K562 (cell line): ENCODE data around the gene ST6GALNAC3. TPM values are rescaled to one million over a fixed set of nuclear protein-coding genes. Genes with fewer than 3 reads are reported as not detected.

Experiments used
- ATAC-seq: fragments of 200-7000 bp; cut with Tn5 transposase; 3 replicates; pipeline ENCODE4 v1.9.1; 2020; ENCODE audit warnings: moderate library complexity
- BruUV-seq: library from RNA; stranded (reverse); fragments of 400-500 nt; replicated peaks from 2 replicates; lab custom pipeline; 2021; lab: Mats Ljungman, UMichigan
- CTCF ChIA-PET: fragments of 300-600 bp; formaldehyde crosslinking; extraction: SDS; loops from one replicate; lab custom pipeline; 2021; ENCODE audit warnings: low intra/inter-chr PET ratio; lab: Yijun Ruan, JAX
- POLR2A ChIA-PET: fragments of 300-600, 350-650 bp; sonication (Branson Sonifier 250); formaldehyde crosslinking; extraction: SDS; loops from one replicate; lab custom pipeline; 2021; ENCODE audit warnings: antibody characterized with exemption, inconsistent platforms; lab: Yijun Ruan, JAX
- DNase-seq, 4 experiments: peaks; one replicate each; pipeline versions ENCODE4 v3.0.0 to v3.0.0-alpha.2; 2011 to 2018; ENCODE audit warnings: low spot score in 3 of 4, mixed read lengths in 3 of 4; ENCODE audit errors: extremely low read depth in 1 of 4
- FAIRE-seq: peaks from 2 replicates; lab custom pipeline; 2011; peaks lifted over from hg19 to GRCh38; lab: Jason Lieb, UNC
- H2AFZ ChIP-seq: 2 replicates; pipeline ENCODE4 v1.6.0; 2011; ENCODE audit warnings: low read depth, low read length, control low read depth, inconsistent platforms
- H3K27ac ChIP-seq: fragments of 200-600 bp; 3 replicates; pipeline ENCODE4 v1.8.0; 2011; ENCODE audit warnings: low read depth, mild to moderate bottlenecking, control low read depth, inconsistent platforms, low read length, moderate library complexity, mixed read lengths; ENCODE audit errors: extremely low read depth
- H3K27me3 ChIP-seq, 2 experiments: fragments of 300-600 bp in 1 of 2; 2 replicates in 1 of 2; 3 replicates in 1 of 2; pipeline versions ENCODE4 v1.6.0 to v1.8.0; 2011; ENCODE audit warnings: inconsistent platforms in 2 of 2, low read length in 2 of 2, mild to moderate bottlenecking in 1 of 2, mixed read lengths in 1 of 2, moderate library complexity in 1 of 2; ENCODE audit not compliant: control insufficient read depth in 2 of 2, insufficient read depth in 2 of 2
- H3K36me3 ChIP-seq: fragments of 300-600 bp; 3 replicates; pipeline ENCODE4 v1.8.0; 2011; ENCODE audit warnings: mild to moderate bottlenecking, low read length, inconsistent platforms; ENCODE audit not compliant: control insufficient read depth, insufficient read depth
- H3K4me1 ChIP-seq, 2 experiments: fragments of 200-600 bp in 1 of 2; replicated peaks in 1 of 2; 2 replicates in 1 of 2; 3 replicates in 1 of 2; pipeline versions ENCODE4 v1.5.1 to v1.8.0; 2011; ENCODE audit warnings: inconsistent platforms in 2 of 2, low read length in 2 of 2, mild to moderate bottlenecking in 1 of 2, mixed read lengths in 1 of 2, moderate library complexity in 1 of 2; ENCODE audit not compliant: control insufficient read depth in 2 of 2, insufficient read depth in 2 of 2
- H3K4me2 ChIP-seq: 2 replicates; pipeline ENCODE4 v1.6.1; 2011; ENCODE audit warnings: low read length, control low read depth, inconsistent platforms, mixed read lengths; ENCODE audit not compliant: insufficient read depth
- H3K4me3 ChIP-seq: fragments of 200-600 bp; sonication (generic), shearing (Covaris generic); 2 replicates; pipeline ENCODE4 v1.5.1; 2016; ENCODE audit warnings: control low read depth, inconsistent platforms
- H3K79me2 ChIP-seq: fragments of 200-600 bp; 3 replicates; pipeline ENCODE4 v1.8.0; 2011; ENCODE audit warnings: low read length, inconsistent platforms; ENCODE audit not compliant: control insufficient read depth, insufficient read depth
- H3K9ac ChIP-seq, 2 experiments: 2 replicates each; pipeline versions ENCODE4 v1.6.0 to v1.6.1; 2011; ENCODE audit warnings: low read depth in 2 of 2, low read length in 2 of 2, control low read depth in 1 of 2, inconsistent platforms in 1 of 2, mild to moderate bottlenecking in 1 of 2, mixed read lengths in 1 of 2; ENCODE audit not compliant: insufficient read depth in 1 of 2
- H3K9me1 ChIP-seq: one replicate; pipeline ENCODE4 v1.6.0; 2011; ENCODE audit warnings: inconsistent platforms, mild to moderate bottlenecking, low read length, moderate library complexity; ENCODE audit not compliant: control insufficient read depth, insufficient read depth
- H3K9me3 ChIP-seq: replicated peaks from 2 replicates; pipeline ENCODE4 v1.5.1; 2011; ENCODE audit warnings: low read depth, low read length, inconsistent platforms; ENCODE audit not compliant: control insufficient read depth, insufficient read depth
- H4K20me1 ChIP-seq: replicated peaks from 2 replicates; pipeline ENCODE4 v1.6.1; 2011; ENCODE audit warnings: low read length, inconsistent platforms, mixed read lengths; ENCODE audit not compliant: control insufficient read depth, insufficient read depth
- E2F1 ChIP-seq: sonication (generic); formaldehyde crosslinking; IDR thresholded peaks from 2 replicates; pipeline ENCODE4 v1.8.1; 2023; ENCODE audit warnings: mild to moderate bottlenecking, missing genetic modification reagents, moderate library complexity
- FOXA3 ChIP-seq, 2 experiments: fragments of 450-650 bp in 1 of 2; sonication (generic) in 1 of 2; formaldehyde crosslinking; IDR thresholded peaks in 1 of 2; conservative IDR thresholded peaks in 1 of 2; 2 replicates each; pipeline versions ENCODE4 v1.4.0 to v1.8.0; 2020 to 2022; ENCODE audit warnings: mild to moderate bottlenecking in 2 of 2, missing genetic modification reagents in 1 of 2
- GTF2B ChIP-seq: IDR thresholded peaks from 2 replicates; pipeline ENCODE4 v1.6.1; 2011; ENCODE audit not compliant: insufficient read length; ENCODE audit errors: extremely low read depth
- ILK ChIP-seq: fragments of 450-650 bp; IDR thresholded peaks from 2 replicates; pipeline ENCODE4 v1.6.1; 2016; ENCODE audit warnings: missing genetic modification characterization, low read depth, mild to moderate bottlenecking, missing compliant biosample characterization, moderate library complexity, borderline replicate concordance
- JUNB ChIP-seq: fragments of 450-650 bp; formaldehyde crosslinking; conservative IDR thresholded peaks from 2 replicates; pipeline ENCODE4 v1.4.0; 2020; ENCODE audit warnings: mild to moderate bottlenecking
- NKRF ChIP-seq: fragments of 450-650 bp; IDR thresholded peaks from 2 replicates; pipeline ENCODE4 v1.6.1; 2016; ENCODE audit warnings: borderline replicate concordance
- NR4A1 ChIP-seq, 2 experiments: fragments of 250-450 bp in 1 of 2; fragments of 450-650 bp in 1 of 2; sonication (Bioruptor Pico) in 1 of 2; IDR thresholded peaks; 2 replicates each; pipeline versions ENCODE4 v1.4.0 to v1.6.1; 2016 to 2020; ENCODE audit warnings: mild to moderate bottlenecking in 2 of 2, missing compliant biosample characterization in 1 of 2, missing genetic modification characterization in 1 of 2, moderate library complexity in 1 of 2
- NUFIP1 ChIP-seq: fragments of 450-650 bp; IDR thresholded peaks from 2 replicates; pipeline ENCODE4 v1.6.1; 2018; ENCODE audit not compliant: partially characterized antibody
- TCF7L2 ChIP-seq: fragments of 150-350 bp; IDR thresholded peaks from 2 replicates; pipeline ENCODE4 v1.6.1; 2016; ENCODE audit warnings: low read depth, mild to moderate bottlenecking, low read length, moderate library complexity
- TGIF2 ChIP-seq: sonication (generic); formaldehyde crosslinking; IDR thresholded peaks from 2 replicates; pipeline ENCODE4 v1.8.1; 2022; ENCODE audit warnings: mild to moderate bottlenecking, missing genetic modification reagents, moderate library complexity
- YBX1 ChIP-seq: fragments of 450-650 bp; IDR thresholded peaks from 2 replicates; pipeline ENCODE4 v1.7.1; 2016; ENCODE audit warnings: mild to moderate bottlenecking
- ZNF23 ChIP-seq: fragments of 250-450 bp; sonication (Bioruptor Pico); IDR thresholded peaks from 2 replicates; pipeline ENCODE4 v1.4.0; 2020; ENCODE audit warnings: mild to moderate bottlenecking
- WGBS: fragments of 100-300 bp; shearing (Covaris generic); methylation state at CpG from one replicate; pipeline ENCODE4 v1.1.6; 2016; ENCODE audit warnings: low coverage, mixed read lengths; ENCODE audit not compliant: insufficient coverage; ENCODE audit errors: missing lambda C conversion rate; 5-methylcytosine and 5-hydroxymethylcytosine counted together
- in situ Hi-C: fragments of 300-500 bp; cut with MboI; formaldehyde crosslinking; loops from 4 replicates; pipeline ENCODE4 v1.15.0; 2018; ENCODE audit warnings: inconsistent platforms, mixed read lengths
- intact Hi-C: fragments of 100-400 bp; cut with micrococcal nuclease; formaldehyde crosslinking; loops from 2 replicates; pipeline ENCODE4 v1.14.2; 2022
- polyA plus RNA-seq, 8 experiments: library from polyadenylated mRNA; depleted of rRNA in 4 of 8; stranded (reverse) in 5 of 8; unstranded in 3 of 8; fragments of >200 nt; fragmentation: Nextera tagmentation in 2 of 8; fragmentation: Illumina TruSeq in 1 of 8; extraction: Ambion mirVana in 2 of 8; extraction: Trizol in 1 of 8; gene quantifications; 2 replicates each; pipeline versions ENCODE4 v1.2.1 to v1.2.3, GENCODE V29; 2011 to 2014; ENCODE audit warnings: inconsistent platforms in 1 of 8, missing spikeins in 1 of 8
- total RNA-seq, 7 experiments: library from RNA; depleted of rRNA in 6 of 7; stranded (reverse); fragments of >200 nt in 6 of 7; fragmentation: Illumina TruSeq in 2 of 7; extraction: Trizol in 2 of 7; gene quantifications; 2 replicates each; pipeline versions ENCODE4 v1.2.1 to v1.2.3, GENCODE V29; 2011 to 2021; ENCODE audit warnings: low replicate concordance in 1 of 7

ST6GALNAC3 gene
- total and polyA plus RNA-seq, 9 of the 15 experiments (the other 6 are each of a cell fraction or from before 2014, with no cell fraction given): 0.04 to 0.29 (median 0.18) TPM; not detected in 6

- Histone ChIP-seq H3K79me2 (no peaks in the 10 kb centered on the region), H3K4me3 (no peak overlapping the region), H3K9ac (no peak overlapping the region), H3K27me3 (no peaks in the 10 kb centered on the region), H3K4me2 (no peak overlapping the region), H3K4me1 (no peaks in the 10 kb centered on the region), H3K27ac (no peak overlapping the region), H3K9me3 (no peaks in the 10 kb centered on the region), H4K20me1 (no peaks in the 10 kb centered on the region), H3K9me1 (no peaks in the 10 kb centered on the region), H3K36me3 (no peaks in the 10 kb centered on the region), H2AFZ (no peak overlapping the region)
- DNase-seq (no peak), FAIRE-seq (no peak), ATAC-seq (no peak)
- no TSS peak for BruUV-seq
- intact Hi-C loops: no loop called here
- ChIA-PET CTCF (no interaction called here), POLR2A (no interaction called here)
- TF ChIP-seq NR4A1 (CRISPR knock-in tag; IDR thresholded peaks at IDR 0.05) (no peak), NR4A1 (tag; IDR thresholded peaks at IDR 0.05) (no peak), JUNB (no peak), GTF2B (no peak), YBX1 (no peak), ZNF23 (CRISPR knock-in tag) (no peak), TCF7L2 (no peak)
- in situ Hi-C loops: loop anchor here (25.0 kb wide), 1 partner anchor 1948 kb away; no protein-coding TSS in a partner anchor
Observed at GRCh38 chr1:76164165-76164564, 89.6 kb downstream of the ST6GALNAC3 start.

GRCh38 chr1:76170084-76170483 lies 95.5 kb downstream of the ST6GALNAC3 start:
- ChIA-PET CTCF (no interaction called here), POLR2A (interaction anchor here (1.1 kb wide), 1 partner anchor 13 kb away, joined by 3 read pairs; no protein-coding TSS in a partner anchor)
- WGBS: 5% methylated on average over 2 of the region's 2 CpGs
- H3K4me1 ChIP-seq: no peaks in the 10 kb centered on the region
- ATAC-seq (no peak), DNase-seq (no peak), FAIRE-seq (no peak)
- H2AFZ ChIP-seq: no peak overlapping the region
- in situ Hi-C loops: loop anchor here (25.0 kb wide), 1 partner anchor 1942 kb away; no protein-coding TSS in a partner anchor
- no peaks in the 10 kb centered on the region for H3K9me3 ChIP-seq
- no peaks in the 10 kb centered on the region for H3K27me3 ChIP-seq
- H3K4me3 ChIP-seq: no peak overlapping the region
- H3K27ac ChIP-seq: no peak overlapping the region
- H3K36me3 ChIP-seq: no peaks in the 10 kb centered on the region
- H3K9me1 ChIP-seq: no peaks in the 10 kb centered on the region
- no peaks in the 10 kb centered on the region for H4K20me1 ChIP-seq
- H3K79me2 ChIP-seq: no peaks in the 10 kb centered on the region
- BruUV-seq: no TSS peak
- H3K4me2 ChIP-seq: no peak overlapping the region
- no peak overlapping the region for H3K9ac ChIP-seq
- intact Hi-C loops: no loop called here
- no peak for TF ChIP-seq ILK (tag)
- no peak for TF ChIP-seq FOXA3 (CRISPR knock-in tag; conservative IDR thresholded peaks at IDR 0.05 in 1 of 2, IDR thresholded peaks at IDR 0.05 in 1 of 2)
- TF ChIP-seq E2F1 (CRISPR knock-in tag): no peak
- no peak for TF ChIP-seq NKRF
- TF ChIP-seq TGIF2 (CRISPR knock-in tag): no peak
- TF ChIP-seq NUFIP1: no peak
